Measurements from ENCODE around the gene MYO7A.

The MYO7A gene

GRCh38 chr11:77167111-77167626 lies 39.1 kb downstream of the MYO7A start:
- DNase-seq (ENCODE audit: low spot score): no peak

DNA sequence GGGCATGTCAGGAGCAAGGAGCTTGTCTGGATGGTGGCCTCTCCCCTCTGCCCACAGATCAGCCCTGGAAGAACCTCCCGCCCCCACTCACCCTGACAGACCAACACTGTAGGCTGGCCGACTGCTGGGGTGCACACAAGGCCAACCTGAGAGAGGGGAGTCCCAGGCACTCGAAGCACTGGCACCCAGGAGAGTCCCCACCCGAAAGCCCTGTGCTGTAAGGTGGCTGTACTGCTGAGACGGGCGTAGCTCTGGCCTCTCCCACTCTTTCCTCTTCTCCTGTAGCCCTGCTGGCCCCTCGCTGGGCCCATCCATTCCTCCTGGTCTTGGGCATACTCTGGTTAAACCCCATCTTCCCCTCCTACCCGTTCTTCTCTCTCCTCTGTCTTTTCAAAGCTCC lies 39.7 kb downstream of the MYO7A start:
- DNase-seq (ENCODE audit: low spot score): no peak

DNA sequence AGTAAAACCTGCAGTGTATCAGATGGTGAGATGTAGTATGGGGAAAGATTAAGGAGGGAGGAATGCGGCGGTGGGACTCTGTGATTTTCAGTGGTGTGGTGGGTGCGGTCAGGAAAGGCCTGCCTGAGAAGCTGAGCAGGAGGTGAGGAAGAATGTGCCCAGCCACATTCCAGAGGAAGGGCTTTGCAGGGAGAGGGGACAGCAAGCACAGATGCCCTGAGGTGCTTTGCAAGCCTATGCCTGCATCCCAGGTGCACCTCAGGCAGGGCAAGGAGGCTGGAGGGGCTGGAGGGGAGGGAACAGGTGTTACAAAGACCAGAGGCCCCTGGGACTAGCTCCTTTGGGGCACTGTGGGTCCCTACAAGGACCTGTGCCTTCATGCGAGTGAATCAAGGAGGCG lies 42.1 kb downstream of the MYO7A start:
- no peak for DNase-seq (ENCODE audit: low spot score)

DNA sequence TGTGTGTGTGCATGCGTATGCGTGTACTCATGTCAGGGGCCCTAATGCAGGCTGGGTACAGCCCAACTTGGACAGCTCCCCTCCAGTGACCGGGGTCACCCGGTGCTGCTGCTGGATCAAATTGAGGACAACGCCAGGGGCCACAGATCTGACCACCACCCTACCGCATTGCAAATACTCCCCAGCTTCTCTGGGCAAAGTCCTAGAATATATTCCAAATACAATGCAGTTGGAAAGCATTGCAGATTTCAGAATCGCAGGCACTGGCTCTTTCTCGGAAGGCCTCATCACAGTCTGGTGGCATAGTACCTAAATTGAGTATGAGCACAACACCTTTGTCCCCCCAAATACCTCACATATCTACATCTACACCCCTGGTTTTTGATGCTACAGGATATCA lies 43.2 kb downstream of the MYO7A start:
- no peak for DNase-seq (ENCODE audit: low spot score)

GRCh38 chr11:77171885-77172665 lies 44.0 kb downstream of the MYO7A start:
- no peak for DNase-seq (ENCODE audit: low spot score)

GRCh38 chr11:77172666-77172982 lies 44.6 kb downstream of the MYO7A start:
- DNase-seq (ENCODE audit: low spot score): no peak

DNA sequence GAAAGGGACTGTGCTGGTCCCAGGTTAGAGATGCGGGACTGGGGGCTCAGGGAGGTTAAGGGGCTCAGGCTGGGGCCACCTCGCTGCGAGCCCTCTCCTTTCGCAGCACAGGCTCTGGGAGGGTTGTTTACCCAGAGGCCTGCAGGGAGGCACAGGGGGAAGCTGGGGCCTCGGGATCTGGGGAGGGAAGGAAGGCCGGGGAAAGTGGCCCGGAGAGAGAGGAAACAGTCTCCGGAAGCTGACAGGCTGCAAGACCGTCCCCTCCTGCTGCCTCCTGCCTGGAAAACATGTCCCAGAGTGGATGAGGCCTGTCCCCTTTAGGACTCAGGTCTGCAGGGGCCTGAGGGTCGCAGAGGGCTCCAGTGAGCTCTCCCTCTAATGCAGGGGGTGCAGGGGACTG lies 45.4 kb downstream of the MYO7A start:
- no peak for DNase-seq (ENCODE audit: low spot score)

- no peak for DNase-seq (ENCODE audit: low spot score)
These were observed 46.5 kb downstream of the MYO7A start for GRCh38 chr11:77174559-77174958.

- DNase-seq (ENCODE audit: low spot score): no peak
These were observed 47.2 kb downstream of the MYO7A start for GRCh38 chr11:77175021-77175842.

- DNase-seq (ENCODE audit: low spot score): no peak
These were observed 48.0 kb downstream of the MYO7A start for GRCh38 chr11:77175869-77176539.

GRCh38 chr11:77176996-77177395 lies 49.0 kb downstream of the MYO7A start:
- no peak for DNase-seq (ENCODE audit: low spot score)

- no peak for DNase-seq (ENCODE audit: low spot score)
These were observed 50.1 kb downstream of the MYO7A start for GRCh38 chr11:77178150-77178549.

- no peak for DNase-seq (ENCODE audit: low spot score)
These were observed 51.0 kb downstream of the MYO7A start for GRCh38 chr11:77179048-77179447.

- no peak for DNase-seq (ENCODE audit: low spot score)
These were observed 51.6 kb downstream of the MYO7A start for GRCh38 chr11:77179681-77180080.

GRCh38 chr11:77180346-77180745 lies 52.3 kb downstream of the MYO7A start:
- no peak for DNase-seq (ENCODE audit: low spot score)

- no peak for DNase-seq (ENCODE audit: low spot score)
These were observed 53.2 kb downstream of the MYO7A start for GRCh38 chr11:77181226-77181625.

GRCh38 chr11:77181799-77182541 lies 53.9 kb downstream of the MYO7A start:
- no peak for DNase-seq (ENCODE audit: low spot score)

DNA sequence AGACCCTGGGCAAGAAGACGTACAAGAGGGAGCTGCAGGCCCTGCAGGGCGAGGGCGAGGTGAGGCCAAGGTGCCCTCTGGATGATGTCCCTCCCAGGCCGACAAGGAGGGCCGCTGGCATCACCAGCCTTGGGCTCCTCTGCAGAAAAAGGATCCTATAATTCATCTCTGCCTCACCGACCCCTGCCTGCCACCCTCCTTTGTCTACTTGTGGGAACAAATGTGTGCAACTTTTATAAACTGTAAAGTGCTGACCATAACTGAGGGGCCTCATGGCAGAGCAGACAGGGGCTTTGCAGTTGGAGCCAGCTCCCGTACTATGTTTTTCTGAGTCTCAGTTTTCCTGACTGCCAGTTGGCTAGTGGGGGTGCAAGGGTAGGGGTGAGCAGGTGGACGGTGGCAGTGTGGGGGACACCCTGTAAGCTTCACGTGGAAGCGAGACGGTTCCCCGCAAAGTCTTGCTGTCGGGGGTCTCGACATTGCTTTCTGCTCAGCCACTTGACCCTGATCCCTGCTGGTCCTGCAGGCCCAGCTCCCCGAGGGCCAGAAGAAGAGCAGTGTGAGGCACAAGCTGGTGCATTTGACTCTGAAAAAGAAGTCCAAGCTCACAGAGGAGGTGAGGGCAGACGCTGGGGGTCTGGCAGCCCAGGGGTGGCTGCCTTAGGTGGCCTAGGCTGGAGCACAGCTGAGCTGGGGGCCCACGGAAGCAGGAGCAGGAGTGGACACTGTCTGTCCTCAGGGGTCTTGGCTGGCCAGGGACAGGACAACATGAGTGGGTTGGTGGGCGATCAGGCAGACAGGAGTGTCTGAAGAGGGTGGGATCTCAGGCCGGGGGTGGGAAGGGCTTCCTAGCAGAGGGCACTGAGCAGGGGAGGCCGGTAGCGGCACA lies 54.7 kb downstream of the MYO7A start:
- DNase-seq (ENCODE audit: low spot score): no peak

DNA sequence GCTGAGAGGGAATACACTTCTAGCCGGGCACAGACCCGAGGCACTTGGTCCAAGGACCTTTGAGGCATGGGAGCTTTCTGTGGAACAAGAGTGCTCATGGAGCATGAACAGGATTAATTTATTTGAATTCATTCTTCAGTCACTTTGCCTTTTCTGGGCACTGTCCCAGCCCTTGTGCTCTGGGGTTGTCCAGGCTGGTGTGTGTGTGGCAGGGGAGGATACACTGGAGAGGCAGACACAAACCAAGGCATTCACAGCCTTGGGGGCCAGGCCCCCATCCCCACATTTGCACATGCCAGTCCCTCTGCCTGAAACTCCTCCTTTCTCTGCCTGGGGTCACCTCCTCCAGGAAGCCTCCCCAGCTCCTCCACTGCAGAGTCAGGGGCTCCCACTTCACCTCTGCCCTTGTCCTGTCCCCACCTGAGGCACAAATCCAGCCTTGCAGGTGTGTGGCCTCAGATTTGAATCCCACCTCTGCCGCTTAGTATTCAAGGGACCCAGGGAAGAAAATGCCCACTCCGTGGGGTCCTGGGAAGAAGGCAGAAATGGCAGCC lies 55.5 kb downstream of the MYO7A start:
- no peak for DNase-seq (ENCODE audit: low spot score)

DNA sequence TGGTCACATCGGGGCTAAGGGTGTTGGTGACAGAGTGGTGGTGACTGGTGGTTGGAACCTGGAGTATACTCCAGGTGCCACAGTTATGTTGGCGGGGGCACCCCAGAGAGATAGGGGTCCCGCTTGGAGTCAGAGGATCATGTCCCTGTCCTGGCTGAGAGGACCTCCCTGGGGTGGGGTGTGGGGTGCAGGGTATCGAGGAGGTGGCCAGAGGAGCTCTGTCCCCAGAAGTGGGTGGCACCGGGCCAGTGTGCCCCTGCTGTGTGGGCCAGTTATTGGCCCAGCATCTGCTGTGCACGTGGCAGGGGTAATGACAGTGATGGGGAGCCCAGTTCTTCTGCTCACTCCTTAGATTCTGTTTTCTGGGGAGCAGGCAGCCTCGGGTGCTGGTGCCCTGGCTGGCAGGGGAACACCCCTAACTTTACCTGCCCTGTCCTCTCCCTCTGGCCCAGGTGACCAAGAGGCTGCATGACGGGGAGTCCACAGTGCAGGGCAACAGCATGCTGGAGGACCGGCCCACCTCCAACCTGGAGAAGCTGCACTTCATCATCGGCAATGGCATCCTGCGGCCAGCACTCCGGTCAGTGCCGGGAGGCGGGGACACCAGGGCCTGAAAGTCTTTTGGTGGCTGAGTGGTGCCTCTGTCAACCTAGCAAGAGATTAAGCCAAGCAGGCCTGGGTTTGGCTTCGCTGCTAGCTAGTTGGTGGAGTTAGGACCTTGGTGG lies 56.3 kb downstream of the MYO7A start:
- DNase-seq (ENCODE audit: low spot score): no peak

All from AG08396 (cell line).